ENCODE data around the gene GLRX.

GLRX gene

GRCh38 chr5:95786821-95787418, 35.6 kb downstream of the GLRX start:
- in situ Hi-C loops (cut with MboI; ENCODE audit: low sequenced_read_pairs): no loop called here

- in situ Hi-C loops (cut with MboI; ENCODE audit: low sequenced_read_pairs): no loop called here
Measured at GRCh38 chr5:95784514-95785302, 37.8 kb downstream of the GLRX start.

GRCh38 chr5:95783661-95784060, 38.9 kb downstream of the GLRX start:
- in situ Hi-C loops (cut with MboI; ENCODE audit: low sequenced_read_pairs): no loop called here

- in situ Hi-C loops (cut with MboI; ENCODE audit: low sequenced_read_pairs): no loop called here
Measured at GRCh38 chr5:95782181-95782580, 40.3 kb downstream of the GLRX start.

GRCh38 chr5:95781101-95781583, 41.4 kb downstream of the GLRX start:
- in situ Hi-C loops (cut with MboI; ENCODE audit: low sequenced_read_pairs): no loop called here

- in situ Hi-C loops (cut with MboI; ENCODE audit: low sequenced_read_pairs): no loop called here
Measured at GRCh38 chr5:95780597-95780996, 41.9 kb downstream of the GLRX start.

- in situ Hi-C loops (cut with MboI; ENCODE audit: low sequenced_read_pairs): no loop called here
Measured at GRCh38 chr5:95779611-95780010, 42.9 kb downstream of the GLRX start.

GRCh38 chr5:95778713-95779436, 43.7 kb downstream of the GLRX start:
- in situ Hi-C loops (cut with MboI; ENCODE audit: low sequenced_read_pairs): no loop called here

GRCh38 chr5:95777441-95777840, 45.1 kb downstream of the GLRX start:
- in situ Hi-C loops (cut with MboI; ENCODE audit: low sequenced_read_pairs): no loop called here

- in situ Hi-C loops (cut with MboI; ENCODE audit: low sequenced_read_pairs): no loop called here
Measured at GRCh38 chr5:95773335-95774059, 49.0 kb downstream of the GLRX start.

- in situ Hi-C loops (cut with MboI; ENCODE audit: low sequenced_read_pairs): no loop called here
Measured at GRCh38 chr5:95771892-95772291, 50.6 kb downstream of the GLRX start.

GRCh38 chr5:95770830-95771708, 51.5 kb downstream of the GLRX start:
- in situ Hi-C loops (cut with MboI; ENCODE audit: low sequenced_read_pairs): no loop called here

- in situ Hi-C loops (cut with MboI; ENCODE audit: low sequenced_read_pairs): no loop called here
Measured at GRCh38 chr5:95768731-95769130, 53.8 kb downstream of the GLRX start.

GRCh38 chr5:95763941-95764340, 58.6 kb downstream of the GLRX start:
- in situ Hi-C loops (cut with MboI; ENCODE audit: low sequenced_read_pairs): no loop called here
